HepG2 (cell line): Measurements from ENCODE around the gene TBC1D2B. TPM values are rescaled to one million over a fixed set of nuclear protein-coding genes. Genes with fewer than 3 reads are reported as not detected.

Experiments used
- CTCF ChIP-seq: sonication (generic); formaldehyde crosslinking; IDR thresholded peaks from 2 replicates; pipeline ENCODE4 v1.5.0; 2020; ENCODE audit warnings: mild to moderate bottlenecking, missing genetic modification reagents, moderate library complexity
- PLSCR1 ChIP-seq: sonication (generic); formaldehyde crosslinking; IDR thresholded peaks from 2 replicates; pipeline ENCODE4 v1.5.0; 2020; ENCODE audit warnings: missing genetic modification reagents, mild to moderate bottlenecking, borderline replicate concordance
- REST ChIP-seq, 2 experiments: IDR thresholded peaks; 2 replicates each; pipeline ENCODE4 v1.6.1; 2011 to 2012; ENCODE audit warnings: low read length in 2 of 2, borderline replicate concordance in 1 of 2, low read depth in 1 of 2, mild to moderate bottlenecking in 1 of 2, moderate library complexity in 1 of 2
- RFX3 ChIP-seq: IDR thresholded peaks from 2 replicates; pipeline ENCODE4 v1.6.1; 2016; ENCODE audit warnings: missing biosample characterization, missing genetic modification reagents
- ZBTB21 ChIP-seq: sonication (generic); formaldehyde crosslinking; IDR thresholded peaks from 2 replicates; pipeline ENCODE4 v1.4.0; 2020; ENCODE audit warnings: missing genetic modification reagents
- ZFX ChIP-seq: sonication (generic); formaldehyde crosslinking; IDR thresholded peaks from 2 replicates; pipeline ENCODE4 v1.4.0; 2020; ENCODE audit warnings: mild to moderate bottlenecking, low read depth, missing genetic modification reagents, moderate library complexity
- ZNF329 ChIP-seq: sonication (generic); formaldehyde crosslinking; IDR thresholded peaks from 2 replicates; pipeline ENCODE4 v1.9.0; 2021; ENCODE audit warnings: low read depth, mild to moderate bottlenecking, missing genetic modification reagents
- ZNF740 ChIP-seq: sonication (generic); formaldehyde crosslinking; IDR thresholded peaks from 2 replicates; pipeline ENCODE4 v1.4.0; 2020; ENCODE audit warnings: missing genetic modification reagents
- polyA plus RNA-seq, 8 experiments: library from polyadenylated mRNA; depleted of rRNA in 3 of 8; stranded (reverse) in 7 of 8; unstranded in 1 of 8; fragments of >200 nt; fragmentation: Illumina TruSeq in 4 of 8; extraction: Trizol in 4 of 8; gene quantifications; 2 replicates each; pipeline versions ENCODE4 v1.2.1 to v1.2.3, GENCODE V29; 2011 to 2016; ENCODE audit warnings: low read depth in 4 of 8, missing spikeins in 1 of 8, mixed read lengths in 1 of 8; ENCODE audit not compliant: insufficient read depth in 1 of 8
- total RNA-seq, 5 experiments: library from RNA; depleted of rRNA; stranded (reverse); fragments of >200 nt; fragmentation: Illumina TruSeq; extraction: Trizol; gene quantifications; 2 replicates each; pipeline ENCODE4 v1.2.3, GENCODE V29; 2016; ENCODE audit warnings: low read depth in 1 of 5

Gene TBC1D2B
- total and polyA plus RNA-seq, 2 of the 13 experiments (the other 11 are each of a cell fraction or from before 2014, with no cell fraction given), result 10.1 to 14.4 TPM

GRCh38 chr15:78012643-78013077, 64.9 kb downstream of the TBC1D2B start (continued):
- TF ChIP-seq REST (IDR thresholded peaks at IDR 0.05; ENCODE audit: borderline replicate concordance in 1 of 2, low read depth in 1 of 2, low read length in 2 of 2) (no peak), ZNF329 (CRISPR knock-in tag) (no peak), RFX3 (CRISPR knock-in tag) (no peak), PLSCR1 (CRISPR knock-in tag) (no peak), ZNF740 (CRISPR knock-in tag) (no peak), CTCF (CRISPR knock-in tag) (peak; percentile 13; the same call in 1 of the 2 replicates), ZBTB21 (CRISPR knock-in tag) (no peak), ZFX (peak; percentile 65)
